NCI-H748 (cell line): ENCODE measurements around the gene PHF3.

Experiments
- DNase-seq: peaks from one replicate; lab custom pipeline; 2025; ENCODE audit not compliant: unreplicated experiment; lab: John Stamatoyannopoulos, UW

The PHF3 gene

GRCh38 chr6:63759605-63760105 lies 124.1 kb downstream of the PHF3 start:
- peak; percentile 21 for DNase-seq

GRCh38 chr6:63760199-63760598 lies 124.6 kb downstream of the PHF3 start:
- no peak for DNase-seq

GRCh38 chr6:63764318-63764916 lies 128.8 kb downstream of the PHF3 start:
- DNase-seq = peak; percentile 53
